Measurements from ENCODE around the gene FSTL5.
A peak's percentile ranks its signal among the peaks of the same experiment; 100 is the strongest.

The FSTL5 gene

DNA sequence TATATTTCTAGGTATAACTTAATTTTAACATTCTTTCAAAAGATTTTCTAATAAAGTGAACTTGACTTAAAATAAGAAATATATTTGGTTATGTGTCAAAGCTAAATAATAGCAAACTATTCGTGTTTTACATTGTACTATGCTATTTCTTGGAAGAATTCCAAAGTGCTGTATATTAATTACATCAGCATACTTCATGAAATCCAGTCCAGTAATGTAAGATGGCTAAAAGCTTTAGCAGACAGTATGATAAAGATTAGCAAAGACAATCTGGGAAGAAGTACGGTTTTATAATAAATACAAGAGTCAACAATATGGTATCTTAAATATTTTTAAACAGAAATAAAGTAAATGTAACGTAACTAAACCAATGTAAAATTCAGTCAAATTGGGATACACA is 125.7 kb downstream of the FSTL5 start:
- TF ChIP-seq TOX (CRISPR knock-in tag; IDR thresholded peaks at IDR 0.05; ENCODE audit: borderline replicate concordance) (no peak), ISL1 (CRISPR knock-in tag; IDR thresholded peaks at IDR 0.05) (peak; percentile 87), ZNF565 (CRISPR knock-in tag; conservative IDR thresholded peaks at IDR 0.05; ENCODE audit: low read depth) (no peak)
- TF ChIP-seq, protein P1, sequence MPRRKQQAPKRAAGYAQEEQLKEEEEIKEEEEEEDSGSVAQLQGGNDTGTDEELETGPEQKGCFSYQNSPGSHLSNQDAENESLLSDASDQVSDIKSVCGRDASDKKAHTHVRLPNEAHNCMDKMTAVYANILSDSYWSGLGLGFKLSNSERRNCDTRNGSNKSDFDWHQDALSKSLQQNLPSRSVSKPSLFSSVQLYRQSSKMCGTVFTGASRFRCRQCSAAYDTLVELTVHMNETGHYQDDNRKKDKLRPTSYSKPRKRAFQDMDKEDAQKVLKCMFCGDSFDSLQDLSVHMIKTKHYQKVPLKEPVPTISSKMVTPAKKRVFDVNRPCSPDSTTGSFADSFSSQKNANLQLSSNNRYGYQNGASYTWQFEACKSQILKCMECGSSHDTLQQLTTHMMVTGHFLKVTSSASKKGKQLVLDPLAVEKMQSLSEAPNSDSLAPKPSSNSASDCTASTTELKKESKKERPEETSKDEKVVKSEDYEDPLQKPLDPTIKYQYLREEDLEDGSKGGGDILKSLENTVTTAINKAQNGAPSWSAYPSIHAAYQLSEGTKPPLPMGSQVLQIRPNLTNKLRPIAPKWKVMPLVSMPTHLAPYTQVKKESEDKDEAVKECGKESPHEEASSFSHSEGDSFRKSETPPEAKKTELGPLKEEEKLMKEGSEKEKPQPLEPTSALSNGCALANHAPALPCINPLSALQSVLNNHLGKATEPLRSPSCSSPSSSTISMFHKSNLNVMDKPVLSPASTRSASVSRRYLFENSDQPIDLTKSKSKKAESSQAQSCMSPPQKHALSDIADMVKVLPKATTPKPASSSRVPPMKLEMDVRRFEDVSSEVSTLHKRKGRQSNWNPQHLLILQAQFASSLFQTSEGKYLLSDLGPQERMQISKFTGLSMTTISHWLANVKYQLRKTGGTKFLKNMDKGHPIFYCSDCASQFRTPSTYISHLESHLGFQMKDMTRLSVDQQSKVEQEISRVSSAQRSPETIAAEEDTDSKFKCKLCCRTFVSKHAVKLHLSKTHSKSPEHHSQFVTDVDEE (CRISPR knock-in tag; IDR thresholded peaks at IDR 0.05) = no peak
- TF ChIP-seq, protein P2, sequence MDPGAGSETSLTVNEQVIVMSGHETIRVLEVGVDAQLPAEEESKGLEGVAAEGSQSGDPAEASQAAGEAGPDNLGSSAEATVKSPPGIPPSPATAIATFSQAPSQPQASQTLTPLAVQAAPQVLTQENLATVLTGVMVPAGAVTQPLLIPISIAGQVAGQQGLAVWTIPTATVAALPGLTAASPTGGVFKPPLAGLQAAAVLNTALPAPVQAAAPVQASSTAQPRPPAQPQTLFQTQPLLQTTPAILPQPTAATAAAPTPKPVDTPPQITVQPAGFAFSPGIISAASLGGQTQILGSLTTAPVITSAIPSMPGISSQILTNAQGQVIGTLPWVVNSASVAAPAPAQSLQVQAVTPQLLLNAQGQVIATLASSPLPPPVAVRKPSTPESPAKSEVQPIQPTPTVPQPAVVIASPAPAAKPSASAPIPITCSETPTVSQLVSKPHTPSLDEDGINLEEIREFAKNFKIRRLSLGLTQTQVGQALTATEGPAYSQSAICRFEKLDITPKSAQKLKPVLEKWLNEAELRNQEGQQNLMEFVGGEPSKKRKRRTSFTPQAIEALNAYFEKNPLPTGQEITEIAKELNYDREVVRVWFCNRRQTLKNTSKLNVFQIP (CRISPR knock-in tag; IDR thresholded peaks at IDR 0.05; ENCODE audit: borderline replicate concordance, low read depth) = no peak
- TF ChIP-seq, protein P3, sequence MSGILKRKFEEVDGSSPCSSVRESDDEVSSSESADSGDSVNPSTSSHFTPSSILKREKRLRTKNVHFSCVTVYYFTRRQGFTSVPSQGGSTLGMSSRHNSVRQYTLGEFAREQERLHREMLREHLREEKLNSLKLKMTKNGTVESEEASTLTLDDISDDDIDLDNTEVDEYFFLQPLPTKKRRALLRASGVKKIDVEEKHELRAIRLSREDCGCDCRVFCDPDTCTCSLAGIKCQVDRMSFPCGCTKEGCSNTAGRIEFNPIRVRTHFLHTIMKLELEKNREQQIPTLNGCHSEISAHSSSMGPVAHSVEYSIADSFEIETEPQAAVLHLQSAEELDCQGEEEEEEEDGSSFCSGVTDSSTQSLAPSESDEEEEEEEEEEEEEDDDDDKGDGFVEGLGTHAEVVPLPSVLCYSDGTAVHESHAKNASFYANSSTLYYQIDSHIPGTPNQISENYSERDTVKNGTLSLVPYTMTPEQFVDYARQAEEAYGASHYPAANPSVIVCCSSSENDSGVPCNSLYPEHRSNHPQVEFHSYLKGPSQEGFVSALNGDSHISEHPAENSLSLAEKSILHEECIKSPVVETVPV (CRISPR knock-in tag; IDR thresholded peaks at IDR 0.05) = no peak
- peak; percentile 61; the same call in 2 of the 3 replicates for ATAC-seq

DNA sequence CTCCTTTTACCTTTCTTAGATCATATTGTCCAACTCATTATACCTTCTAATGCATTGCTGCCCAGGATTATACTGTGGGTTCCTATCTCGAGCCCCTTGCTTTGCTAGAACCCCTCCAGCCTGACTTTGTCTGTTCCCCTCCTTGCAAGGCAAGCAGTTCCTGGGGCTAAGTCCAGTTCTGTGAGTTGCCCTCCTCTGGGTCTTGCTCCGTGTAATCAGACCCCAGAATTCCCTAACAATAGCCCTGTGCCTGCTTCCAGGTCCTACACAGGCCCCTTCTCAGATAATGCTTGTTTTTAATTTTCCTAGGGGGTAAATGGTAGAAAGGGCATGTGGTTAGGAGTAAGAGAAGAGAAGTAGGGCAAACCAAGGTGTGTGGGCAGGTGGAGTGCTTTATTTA is 145.9 kb downstream of the FSTL5 start:
- no peak for ATAC-seq
- no peak for TF ChIP-seq ISL1 (CRISPR knock-in tag; IDR thresholded peaks at IDR 0.05)
- TF ChIP-seq BACH2 (CRISPR knock-in tag; IDR thresholded peaks at IDR 0.05; ENCODE audit: borderline replicate concordance) = no peak
- no peak for TF ChIP-seq OSR1 (CRISPR knock-in tag; IDR thresholded peaks at IDR 0.05)
- TF ChIP-seq TOX (CRISPR knock-in tag; IDR thresholded peaks at IDR 0.05; ENCODE audit: borderline replicate concordance) = no peak
- TF ChIP-seq TCF4 (CRISPR knock-in tag; IDR thresholded peaks at IDR 0.05; ENCODE audit: borderline replicate concordance) = no peak
- TF ChIP-seq, protein P4, sequence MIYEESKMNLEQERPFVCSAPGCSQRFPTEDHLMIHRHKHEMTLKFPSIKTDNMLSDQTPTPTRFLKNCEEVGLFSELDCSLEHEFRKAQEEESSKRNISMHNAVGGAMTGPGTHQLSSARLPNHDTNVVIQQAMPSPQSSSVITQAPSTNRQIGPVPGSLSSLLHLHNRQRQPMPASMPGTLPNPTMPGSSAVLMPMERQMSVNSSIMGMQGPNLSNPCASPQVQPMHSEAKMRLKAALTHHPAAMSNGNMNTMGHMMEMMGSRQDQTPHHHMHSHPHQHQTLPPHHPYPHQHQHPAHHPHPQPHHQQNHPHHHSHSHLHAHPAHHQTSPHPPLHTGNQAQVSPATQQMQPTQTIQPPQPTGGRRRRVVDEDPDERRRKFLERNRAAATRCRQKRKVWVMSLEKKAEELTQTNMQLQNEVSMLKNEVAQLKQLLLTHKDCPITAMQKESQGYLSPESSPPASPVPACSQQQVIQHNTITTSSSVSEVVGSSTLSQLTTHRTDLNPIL (CRISPR knock-in tag; IDR thresholded peaks at IDR 0.05; ENCODE audit: low read depth) = no peak
- TF ChIP-seq ZFP30 (CRISPR knock-in tag; IDR thresholded peaks at IDR 0.05) = no peak
- no peak for TF ChIP-seq ZC3H10 (CRISPR knock-in tag; IDR thresholded peaks at IDR 0.05)
- TF ChIP-seq ESRRG (CRISPR knock-in tag; IDR thresholded peaks at IDR 0.05) = no peak
- TF ChIP-seq ZFP3 (CRISPR knock-in tag; IDR thresholded peaks at IDR 0.05) = no peak
- no peak for TF ChIP-seq ZNF565 (CRISPR knock-in tag; conservative IDR thresholded peaks at IDR 0.05; ENCODE audit: low read depth)
- no peak for TF ChIP-seq ZNF70 (CRISPR knock-in tag; IDR thresholded peaks at IDR 0.05)
- TF ChIP-seq, protein P5, sequence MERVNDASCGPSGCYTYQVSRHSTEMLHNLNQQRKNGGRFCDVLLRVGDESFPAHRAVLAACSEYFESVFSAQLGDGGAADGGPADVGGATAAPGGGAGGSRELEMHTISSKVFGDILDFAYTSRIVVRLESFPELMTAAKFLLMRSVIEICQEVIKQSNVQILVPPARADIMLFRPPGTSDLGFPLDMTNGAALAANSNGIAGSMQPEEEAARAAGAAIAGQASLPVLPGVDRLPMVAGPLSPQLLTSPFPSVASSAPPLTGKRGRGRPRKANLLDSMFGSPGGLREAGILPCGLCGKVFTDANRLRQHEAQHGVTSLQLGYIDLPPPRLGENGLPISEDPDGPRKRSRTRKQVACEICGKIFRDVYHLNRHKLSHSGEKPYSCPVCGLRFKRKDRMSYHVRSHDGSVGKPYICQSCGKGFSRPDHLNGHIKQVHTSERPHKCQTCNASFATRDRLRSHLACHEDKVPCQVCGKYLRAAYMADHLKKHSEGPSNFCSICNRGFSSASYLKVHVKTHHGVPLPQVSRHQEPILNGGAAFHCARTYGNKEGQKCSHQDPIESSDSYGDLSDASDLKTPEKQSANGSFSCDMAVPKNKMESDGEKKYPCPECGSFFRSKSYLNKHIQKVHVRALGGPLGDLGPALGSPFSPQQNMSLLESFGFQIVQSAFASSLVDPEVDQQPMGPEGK (CRISPR knock-in tag; IDR thresholded peaks at IDR 0.05; ENCODE audit: borderline replicate concordance) = no peak

DNA sequence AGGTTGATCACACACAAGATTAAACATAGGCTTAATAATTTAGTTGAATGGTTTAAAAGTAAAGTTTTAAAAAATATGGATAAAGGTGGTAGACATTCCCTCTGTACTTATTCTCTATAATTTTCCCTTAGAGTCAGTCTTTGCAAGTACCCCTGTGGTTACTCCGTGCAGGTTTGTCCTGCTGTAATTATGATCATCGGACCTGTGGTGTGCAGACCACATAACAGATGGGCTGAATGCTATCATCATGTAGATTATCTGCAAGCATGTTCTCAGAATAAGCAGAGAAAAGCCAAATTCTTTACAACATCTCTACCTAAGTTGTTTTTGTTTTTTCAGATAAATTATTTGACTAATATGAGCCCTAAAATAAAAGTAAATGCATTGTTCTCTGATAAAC is 146.8 kb downstream of the FSTL5 start:
- no peak for ATAC-seq
- TF ChIP-seq GLIS3 (CRISPR knock-in tag; IDR thresholded peaks at IDR 0.05) (no peak), TCF4 (CRISPR knock-in tag; IDR thresholded peaks at IDR 0.05; ENCODE audit: borderline replicate concordance) (no peak), ZC3H10 (CRISPR knock-in tag; IDR thresholded peaks at IDR 0.05) (no peak), PPARA (CRISPR knock-in tag; IDR thresholded peaks at IDR 0.05; ENCODE audit: borderline replicate concordance) (no peak), RARB (CRISPR knock-in tag; IDR thresholded peaks at IDR 0.05) (no peak), ESRRG (CRISPR knock-in tag; IDR thresholded peaks at IDR 0.05) (no peak), ZFP3 (CRISPR knock-in tag; IDR thresholded peaks at IDR 0.05) (no peak), CSDC2 (CRISPR knock-in tag; IDR thresholded peaks at IDR 0.05) (no peak)
- TF ChIP-seq, protein P2 (CRISPR knock-in tag; IDR thresholded peaks at IDR 0.05; ENCODE audit: borderline replicate concordance, low read depth) = no peak
- TF ChIP-seq, protein P4 (CRISPR knock-in tag; IDR thresholded peaks at IDR 0.05; ENCODE audit: low read depth) = no peak
- TF ChIP-seq, protein P5 (CRISPR knock-in tag; IDR thresholded peaks at IDR 0.05; ENCODE audit: borderline replicate concordance) = no peak
- TF ChIP-seq, protein P3 (CRISPR knock-in tag; IDR thresholded peaks at IDR 0.05) = no peak

Data from SK-N-SH treated with all-trans-retinoic acid at 6 μM for 48 hours (cell line).